H1 (cell line): ENCODE measurements around the gene CCR3. TPM values are rescaled to one million over a fixed set of nuclear protein-coding genes. Genes with fewer than 3 reads are reported as not detected.

Source experiments
- CEBPB ChIP-seq: IDR thresholded peaks from 2 replicates; pipeline ENCODE4 v1.6.1; 2012; ENCODE audit warnings: low read depth, low read length
- NANOG ChIP-seq: IDR thresholded peaks from 2 replicates; pipeline ENCODE4 v1.6.1; 2011; ENCODE audit warnings: low read length, low read depth, mild to moderate bottlenecking, inconsistent platforms; ENCODE audit not compliant: insufficient read depth, poor library complexity, severe bottlenecking
- POLR2A ChIP-seq, 2 experiments: IDR thresholded peaks; 1 replicate in 1 of 2; 2 replicates in 1 of 2; pipeline ENCODE4 v1.6.1; 2011; ENCODE audit warnings: low read depth in 2 of 2, low read length in 2 of 2, mild to moderate bottlenecking in 2 of 2; ENCODE audit errors: control extremely low read depth in 1 of 2
- SIRT6 ChIP-seq: IDR thresholded peaks from one replicate; pipeline ENCODE4 v1.7.1; 2012; ENCODE audit warnings: low read length, inconsistent platforms
- YY1 ChIP-seq: IDR thresholded peaks from 2 replicates; pipeline ENCODE4 v1.6.1; 2011; ENCODE audit warnings: low read depth, mild to moderate bottlenecking, low read length
- polyA plus RNA-seq, 7 experiments: library from polyadenylated mRNA; depleted of rRNA in 3 of 7; stranded (reverse) in 5 of 7; unstranded in 2 of 7; fragments of >200 nt in 5 of 7; fragments of 200-250 nt in 2 of 7; gene quantifications; 1 replicate in 5 of 7; 2 replicates in 1 of 7; 4 replicates in 1 of 7; pipeline versions ENCODE4 v1.2.1 to v1.2.3, GENCODE V29; 2011 to 2013; ENCODE audit warnings: missing spikeins in 2 of 7, mixed read lengths in 2 of 7
- total RNA-seq: library from RNA; stranded (reverse); fragmentation: NEBNext Ultra II Directional; extraction: Animal tissue kit (Norgen Biotek cat#: 25700); gene quantifications from 2 replicates; pipeline ENCODE4 v1.2.1, GENCODE V29; 2021

Gene CCR3
- total and polyA plus RNA-seq, 2 of the 8 experiments (the other 6 are each of a cell fraction or from before 2014, with no cell fraction given): not detected

DNA sequence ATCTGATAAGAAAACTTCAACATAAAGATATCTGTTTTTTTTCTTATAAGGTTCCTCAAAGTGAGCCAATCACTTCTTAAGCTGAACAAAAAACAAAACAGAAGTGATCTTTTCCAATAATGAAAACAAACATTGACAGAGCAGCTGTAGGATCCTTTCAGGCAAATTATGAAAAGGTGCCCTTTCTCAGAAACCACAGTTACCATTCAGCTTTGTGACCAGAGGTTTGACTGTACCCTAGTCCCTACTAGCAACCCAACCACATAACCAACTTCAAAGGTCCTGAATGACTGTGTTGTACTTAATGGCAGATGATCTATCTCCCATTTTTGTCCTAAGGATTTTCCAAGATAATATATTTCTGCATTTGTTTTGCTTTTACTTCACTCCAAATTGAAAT lies 72.3 kb downstream of the CCR3 start (continued):
- no peak for TF ChIP-seq SIRT6
- no peak for TF ChIP-seq CEBPB
- no peak for TF ChIP-seq POLR2A (IDR thresholded peaks at IDR 0.05; ENCODE audit: control extremely low read depth in 1 of 2, low read depth in 2 of 2, low read length in 2 of 2)
- TF ChIP-seq NANOG: no peak
- TF ChIP-seq YY1: no peak
